Stimulated activated CD4-positive, alpha-beta T cell treated with anti-CD3 and anti-CD28 coated beads, TNF-alpha, amount 100 ng/mL, for 24 hours (primary cell): ENCODE results near the gene CASP4.
"Not testable (repeated sequence)": the region's sequence is repeated elsewhere in the genome, so short reads cannot be mapped to it uniquely, and the experiment has no call there.

Source experiments
- DNase-seq, 3 experiments: peaks; one replicate each; pipeline ENCODE4 v3.0.0-alpha.2; 2020; ENCODE audit warnings: low read depth in 3 of 3

CASP4 gene

GRCh38 chr11:104968355-104968855, at the start of gene CASP4:
Gene CASP4, minus strand, starts transcription at chr11:104968574. Its CDS starts 49 bp downstream, at chr11:104968525.
- DNase-seq, result no peak

- DNase-seq, result no peak
Observed at GRCh38 chr11:105007463-105007862, 39.1 kb upstream of the CASP4 start.

- no peak for DNase-seq
Observed at GRCh38 chr11:105005451-105005845, 37.1 kb upstream of the CASP4 start.

- no peak for DNase-seq
Observed at GRCh38 chr11:105004021-105004420, 35.6 kb upstream of the CASP4 start.

GRCh38 chr11:105003151-105003550, 34.8 kb upstream of the CASP4 start:
- DNase-seq, result no peak

- peak; percentile 16 to 48 (median 28) for DNase-seq
Observed at GRCh38 chr11:105000797-105001196, 32.4 kb upstream of the CASP4 start.

- no peak for DNase-seq
Observed at GRCh38 chr11:105000167-105000566, 31.8 kb upstream of the CASP4 start.

GRCh38 chr11:104999721-105000120, 31.3 kb upstream of the CASP4 start:
- DNase-seq, result no peak

GRCh38 chr11:104997288-104997687, 28.9 kb upstream of the CASP4 start:
- DNase-seq, result no peak

- DNase-seq, result no peak
Observed at GRCh38 chr11:104995001-104995408, 26.6 kb upstream of the CASP4 start.

GRCh38 chr11:104992781-104993180, 24.4 kb upstream of the CASP4 start:
- DNase-seq, result no peak

- DNase-seq, result no peak
Observed at GRCh38 chr11:104991994-104992393, 23.6 kb upstream of the CASP4 start.

- DNase-seq, result no peak
Observed at GRCh38 chr11:104984808-104985207, 16.4 kb upstream of the CASP4 start.

GRCh38 chr11:104979839-104980238, 11.5 kb upstream of the CASP4 start:
- no peak for DNase-seq

GRCh38 chr11:104973616-104974015, 5.2 kb upstream of the CASP4 start:
- DNase-seq, result no peak

GRCh38 chr11:104972924-104973323, 4.5 kb upstream of the CASP4 start:
- DNase-seq, result not testable (repeated sequence)

GRCh38 chr11:104970756-104971155, 2.4 kb upstream of the CASP4 start:
- no peak for DNase-seq

- no peak for DNase-seq
Observed at GRCh38 chr11:104968856-104969776, 742 bp upstream of the CASP4 start.

- DNase-seq, result no peak
Observed at GRCh38 chr11:104967534-104968354, 630 bp downstream of the CASP4 start.

GRCh38 chr11:104965735-104966134, 2.6 kb downstream of the CASP4 start:
- no peak for DNase-seq

GRCh38 chr11:104964247-104964646, 4.1 kb downstream of the CASP4 start:
- DNase-seq, result no peak

GRCh38 chr11:104962852-104963251, 5.5 kb downstream of the CASP4 start:
- no peak for DNase-seq
